Keratinocyte (primary cell): ENCODE data around the gene CCDC12.

Experiments
- EZH2 ChIP-seq: IDR thresholded peaks from one replicate; pipeline ENCODE4 v1.6.1; 2012; ENCODE audit warnings: inconsistent platforms, mild to moderate bottlenecking, low read length, moderate library complexity
- TF ChIP-seq, protein P1 (sequence below), 3 experiments: IDR thresholded peaks in 1 of 3; conservative IDR thresholded peaks in 1 of 3; optimal IDR thresholded peaks in 1 of 3; 2 replicates in 2 of 3; 3 replicates in 1 of 3; pipeline versions ENCODE3 to v1.5.1; 2011; ENCODE audit warnings: low read length in 3 of 3, mild to moderate bottlenecking in 3 of 3, moderate library complexity in 2 of 3, control low read depth in 1 of 3, inconsistent platforms in 1 of 3; ENCODE audit not compliant: insufficient read depth in 2 of 3; ENCODE audit errors: extremely low read depth in 1 of 3

DNA sequence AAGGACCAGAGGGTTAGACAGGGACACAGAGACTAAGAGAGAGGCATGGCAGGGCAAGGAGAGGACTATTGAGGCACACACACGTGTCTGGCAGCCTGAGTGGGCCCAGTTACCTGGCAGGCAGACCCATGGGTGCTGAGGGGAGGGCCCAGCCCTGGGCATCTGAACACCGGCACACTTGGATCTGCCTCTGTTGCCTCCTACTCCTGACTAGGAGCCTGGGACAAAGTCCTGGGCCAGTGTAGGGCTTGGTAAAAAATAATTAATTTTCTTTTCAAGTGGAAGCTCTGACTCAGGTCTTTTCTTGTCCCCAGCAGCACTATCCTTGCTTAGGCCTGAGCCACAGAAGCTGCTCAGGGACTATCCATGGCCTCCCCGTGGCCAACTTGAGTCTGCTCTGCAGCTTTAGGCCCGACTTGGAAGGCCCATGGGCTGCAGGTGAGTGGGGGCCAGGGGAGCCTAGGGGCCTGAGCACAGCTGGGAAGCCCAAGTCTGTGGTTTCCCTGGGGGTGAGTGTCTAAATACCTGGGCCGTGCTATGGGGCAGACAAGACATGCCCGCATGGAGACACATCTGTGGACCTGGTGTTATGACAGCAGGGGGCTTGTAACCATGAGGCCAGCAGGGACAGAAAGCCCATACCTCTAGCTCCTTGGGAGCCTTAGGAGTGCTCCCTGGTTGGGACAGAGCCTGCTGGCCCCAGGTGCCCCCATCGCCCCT lies 99.0 kb downstream of the CCDC12 start, which contains the start of gene PTH1R:
- TF ChIP-seq, protein P1, sequence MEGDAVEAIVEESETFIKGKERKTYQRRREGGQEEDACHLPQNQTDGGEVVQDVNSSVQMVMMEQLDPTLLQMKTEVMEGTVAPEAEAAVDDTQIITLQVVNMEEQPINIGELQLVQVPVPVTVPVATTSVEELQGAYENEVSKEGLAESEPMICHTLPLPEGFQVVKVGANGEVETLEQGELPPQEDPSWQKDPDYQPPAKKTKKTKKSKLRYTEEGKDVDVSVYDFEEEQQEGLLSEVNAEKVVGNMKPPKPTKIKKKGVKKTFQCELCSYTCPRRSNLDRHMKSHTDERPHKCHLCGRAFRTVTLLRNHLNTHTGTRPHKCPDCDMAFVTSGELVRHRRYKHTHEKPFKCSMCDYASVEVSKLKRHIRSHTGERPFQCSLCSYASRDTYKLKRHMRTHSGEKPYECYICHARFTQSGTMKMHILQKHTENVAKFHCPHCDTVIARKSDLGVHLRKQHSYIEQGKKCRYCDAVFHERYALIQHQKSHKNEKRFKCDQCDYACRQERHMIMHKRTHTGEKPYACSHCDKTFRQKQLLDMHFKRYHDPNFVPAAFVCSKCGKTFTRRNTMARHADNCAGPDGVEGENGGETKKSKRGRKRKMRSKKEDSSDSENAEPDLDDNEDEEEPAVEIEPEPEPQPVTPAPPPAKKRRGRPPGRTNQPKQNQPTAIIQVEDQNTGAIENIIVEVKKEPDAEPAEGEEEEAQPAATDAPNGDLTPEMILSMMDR (optimal IDR thresholded peaks at IDR 0.05 in 1 of 3, IDR thresholded peaks at IDR 0.05 in 1 of 3, conservative IDR thresholded peaks at IDR 0.05 in 1 of 3; ENCODE audit: extremely low read depth in 1 of 3, insufficient read depth in 2 of 3, low read length in 3 of 3): no peak
- no peak for TF ChIP-seq EZH2
